GM19023 (cell line): ENCODE data around the gene DCDC2B.
A peak's percentile ranks its signal among the peaks of the same experiment; 100 is the strongest.

Source experiments
- ATAC-seq: cut with Tn5 transposase; IDR thresholded peaks from one replicate; pipeline ENCODE4 v1.9.1; 2021; ENCODE audit warnings: mild to moderate bottlenecking, moderate library complexity; ENCODE audit not compliant: unreplicated experiment

Gene DCDC2B

DNA sequence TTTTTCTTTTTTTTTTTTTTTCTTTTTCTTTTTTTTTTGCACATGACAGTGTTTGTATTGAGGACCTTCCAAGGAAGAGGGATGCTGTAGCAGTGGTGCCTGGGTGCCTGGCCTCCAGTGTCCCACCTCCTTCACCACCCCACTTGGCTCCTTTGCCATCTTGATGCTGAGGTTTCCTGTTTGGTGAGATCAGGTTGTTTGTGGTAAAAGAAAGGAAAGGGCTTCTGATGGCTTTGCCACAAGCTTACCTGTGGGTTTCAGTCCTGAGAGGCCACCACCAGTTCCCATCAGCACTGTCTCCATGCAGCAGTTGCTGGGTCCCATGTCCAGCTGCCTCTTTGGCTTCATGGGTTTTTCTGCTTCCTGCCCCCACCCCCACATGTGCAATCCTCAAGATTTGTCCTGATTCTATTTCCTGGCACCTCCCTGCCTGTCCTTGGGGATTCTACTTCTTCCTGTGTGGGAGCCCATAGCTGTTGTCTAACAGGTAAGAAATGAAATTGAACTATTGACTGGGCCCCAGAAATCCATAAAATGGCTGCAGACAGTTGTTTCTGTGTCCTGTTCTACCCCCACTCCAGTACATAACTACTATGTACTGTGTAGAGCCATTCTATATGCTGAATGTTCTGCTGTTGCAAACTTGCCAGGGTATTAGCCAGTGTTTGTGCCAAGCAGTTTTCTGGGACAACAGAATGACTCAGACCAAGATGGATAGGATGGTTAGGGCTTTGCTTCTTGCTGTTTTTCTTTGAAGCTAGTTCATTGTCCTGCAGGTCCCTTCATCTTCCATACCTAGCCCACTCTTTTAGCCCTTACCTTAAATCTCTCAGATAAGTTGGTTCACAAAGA, 12.7 kb upstream of the DCDC2B start:
- ATAC-seq: no peak

DNA sequence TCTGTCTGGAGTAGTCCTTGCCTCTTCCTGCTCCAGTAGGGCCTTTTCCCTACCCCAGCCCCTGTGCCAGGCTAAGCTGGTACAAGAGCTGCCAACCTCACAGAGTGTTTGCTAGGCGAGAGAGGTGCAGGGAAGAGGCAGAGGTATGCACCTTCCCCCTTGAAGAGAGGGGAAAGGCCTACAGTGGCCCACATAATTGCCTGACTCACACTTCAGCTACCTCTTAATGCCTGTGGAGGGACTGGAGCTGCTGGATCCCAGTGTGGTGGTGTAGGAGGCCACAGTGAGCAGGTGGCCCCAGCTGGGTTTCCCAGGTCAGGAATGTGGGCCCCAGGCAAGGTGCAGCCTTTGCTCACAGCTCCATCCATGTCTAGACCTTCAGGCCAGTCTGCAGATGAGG, 11.8 kb upstream of the DCDC2B start:
- no peak for ATAC-seq

DNA sequence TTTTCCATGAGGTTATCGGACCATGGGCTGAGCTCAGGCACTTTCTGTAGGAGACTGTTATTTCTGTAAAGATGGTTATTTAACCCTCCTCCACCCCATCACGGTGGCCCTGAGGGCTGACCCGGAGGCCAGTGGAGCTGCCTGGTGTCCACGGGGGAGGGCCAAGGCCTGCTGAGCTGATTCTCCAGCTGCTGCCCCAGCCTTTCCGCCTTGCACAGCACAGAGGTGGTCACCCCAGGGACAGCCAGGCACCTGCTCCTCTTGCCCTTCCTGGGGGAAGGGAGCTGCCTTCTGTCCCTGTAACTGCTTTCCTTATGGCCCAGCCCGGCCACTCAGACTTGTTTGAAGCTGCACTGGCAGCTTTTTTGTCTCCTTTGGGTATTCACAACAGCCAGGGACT, 11.1 kb upstream of the DCDC2B start:
- ATAC-seq: no peak

DNA sequence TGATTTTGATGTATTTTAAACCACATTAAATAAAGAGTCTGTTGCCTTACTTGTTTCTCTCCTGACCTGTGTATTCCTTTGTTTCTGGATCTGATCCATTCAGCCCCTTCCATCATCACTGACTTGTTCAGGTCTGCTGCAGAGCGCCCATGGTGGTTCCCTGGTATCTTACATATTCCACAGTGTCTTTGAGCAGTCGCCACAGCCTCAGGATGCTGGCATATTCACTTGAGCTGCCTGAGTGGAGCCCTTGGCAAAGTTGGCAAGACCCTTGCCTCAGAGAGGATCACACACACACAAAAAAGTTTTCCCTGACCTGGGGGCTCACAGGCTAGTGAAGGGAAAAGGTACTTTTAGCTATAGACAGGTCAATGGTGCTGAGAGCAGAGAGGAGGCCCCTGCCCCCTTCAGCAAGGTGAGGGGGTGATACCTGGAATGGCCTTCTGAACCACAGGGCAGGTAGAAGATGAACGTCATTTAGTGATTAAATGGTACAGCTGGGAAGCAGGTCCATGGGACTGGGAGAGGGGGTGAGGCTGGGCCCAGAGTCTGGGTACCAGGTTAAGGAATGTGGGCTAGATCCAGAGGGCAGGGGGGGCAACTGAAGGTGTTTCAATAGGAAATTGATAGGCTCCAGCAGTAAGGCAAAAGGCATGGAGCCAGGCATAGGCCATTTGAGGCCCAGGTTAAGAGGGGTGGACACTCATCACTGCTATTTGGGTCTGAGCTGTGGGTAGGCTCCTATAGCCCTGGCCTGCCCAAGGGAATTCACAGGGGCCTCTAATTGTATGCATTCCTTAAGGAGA, 10.4 kb upstream of the DCDC2B start:
- no peak for ATAC-seq

DNA sequence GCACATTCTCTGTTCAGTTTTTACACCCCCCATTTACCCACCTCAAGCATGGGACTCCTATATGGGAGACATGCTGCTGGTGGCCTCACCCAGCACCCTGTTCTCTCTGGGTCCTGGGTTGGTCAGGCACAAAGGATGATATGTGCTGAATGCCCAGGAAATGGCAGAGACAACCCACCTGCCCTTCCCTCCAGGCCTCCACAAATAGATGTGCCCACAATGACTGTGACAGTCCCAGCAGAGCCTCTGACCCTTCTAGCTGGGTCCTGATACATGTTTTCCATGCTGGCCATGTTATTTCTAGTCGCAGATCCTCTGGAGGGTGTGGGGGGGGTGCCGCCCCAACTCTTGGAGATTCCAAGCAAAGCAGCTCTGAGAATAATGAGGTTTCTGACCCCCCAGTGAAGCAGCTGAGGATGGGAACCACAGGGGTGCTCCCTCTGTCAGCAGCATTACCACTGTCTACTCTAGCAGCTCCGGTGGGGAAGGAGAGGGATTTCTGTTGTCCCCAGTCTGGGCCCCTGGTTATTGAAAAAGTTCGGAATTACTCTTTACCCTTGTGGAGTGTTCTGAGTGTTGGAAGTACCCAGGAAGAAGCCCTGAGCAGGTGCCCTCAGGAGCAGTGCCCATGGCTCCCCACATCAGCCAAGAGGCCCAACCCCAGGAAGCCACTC, 9.7 kb upstream of the DCDC2B start:
- no peak for ATAC-seq

DNA sequence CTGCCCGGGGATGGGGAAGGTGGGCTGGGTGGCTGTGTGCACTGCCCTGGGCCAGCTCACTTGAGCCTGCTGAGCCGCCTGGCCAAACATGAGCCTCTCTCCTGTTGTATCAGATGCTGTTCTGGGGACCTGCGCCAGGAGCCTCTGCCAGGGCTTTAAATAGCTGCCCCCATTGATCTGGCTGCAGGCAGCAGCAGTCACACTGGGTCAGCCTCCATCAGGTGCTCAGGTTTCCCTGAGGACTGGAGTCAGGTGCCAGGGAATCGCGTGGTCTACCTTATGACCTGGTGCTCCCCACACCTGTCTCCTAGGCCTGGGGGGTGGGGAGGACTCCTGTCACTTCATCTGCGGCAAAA, 9.2 kb upstream of the DCDC2B start:
- no peak for ATAC-seq

DNA sequence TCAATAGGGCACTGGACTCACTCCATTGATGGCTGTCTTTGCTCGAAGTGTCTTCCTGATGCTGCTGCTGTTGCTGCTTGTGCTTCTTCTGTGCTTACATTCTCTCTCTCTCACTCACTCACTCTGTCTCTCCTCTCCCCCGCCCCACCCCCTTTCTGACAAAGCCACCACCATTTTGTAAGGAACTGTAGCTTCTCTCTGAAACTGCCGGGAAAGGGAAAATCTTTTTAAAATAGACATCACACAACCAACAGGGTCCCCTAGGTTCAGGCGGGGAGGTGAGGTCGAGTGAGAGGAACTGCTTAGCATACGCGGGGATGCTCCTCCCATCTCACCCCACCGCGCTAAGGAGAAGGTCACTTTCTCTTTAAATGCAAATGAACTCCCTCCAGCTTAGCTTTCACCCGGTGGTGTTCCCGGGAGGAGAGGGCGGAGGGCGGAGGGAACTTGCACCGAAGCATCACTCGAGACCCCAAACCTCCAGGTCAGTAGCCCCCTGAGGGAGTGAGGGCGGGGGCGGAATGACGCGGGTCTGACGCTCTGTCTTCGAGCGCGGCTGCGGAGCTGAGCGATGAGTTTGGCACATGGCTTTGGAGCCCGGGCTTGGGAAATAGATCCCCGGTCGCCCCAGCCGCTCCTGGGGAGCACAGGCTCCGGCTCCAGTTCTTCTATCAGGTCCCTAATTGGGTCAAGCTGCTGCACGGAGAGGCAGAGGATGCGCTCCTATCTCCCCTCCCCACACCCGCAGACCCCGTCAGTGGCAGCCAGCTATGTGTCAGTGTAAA, 8.5 kb upstream of the DCDC2B start, which contains the start of gene CCDC28B:
Gene CCDC28B, plus strand, starts transcription at position 370 of the 785 bp plus-strand sequence. CDS start 1,341 bp downstream, outside the sequence.
- no peak for ATAC-seq

DNA sequence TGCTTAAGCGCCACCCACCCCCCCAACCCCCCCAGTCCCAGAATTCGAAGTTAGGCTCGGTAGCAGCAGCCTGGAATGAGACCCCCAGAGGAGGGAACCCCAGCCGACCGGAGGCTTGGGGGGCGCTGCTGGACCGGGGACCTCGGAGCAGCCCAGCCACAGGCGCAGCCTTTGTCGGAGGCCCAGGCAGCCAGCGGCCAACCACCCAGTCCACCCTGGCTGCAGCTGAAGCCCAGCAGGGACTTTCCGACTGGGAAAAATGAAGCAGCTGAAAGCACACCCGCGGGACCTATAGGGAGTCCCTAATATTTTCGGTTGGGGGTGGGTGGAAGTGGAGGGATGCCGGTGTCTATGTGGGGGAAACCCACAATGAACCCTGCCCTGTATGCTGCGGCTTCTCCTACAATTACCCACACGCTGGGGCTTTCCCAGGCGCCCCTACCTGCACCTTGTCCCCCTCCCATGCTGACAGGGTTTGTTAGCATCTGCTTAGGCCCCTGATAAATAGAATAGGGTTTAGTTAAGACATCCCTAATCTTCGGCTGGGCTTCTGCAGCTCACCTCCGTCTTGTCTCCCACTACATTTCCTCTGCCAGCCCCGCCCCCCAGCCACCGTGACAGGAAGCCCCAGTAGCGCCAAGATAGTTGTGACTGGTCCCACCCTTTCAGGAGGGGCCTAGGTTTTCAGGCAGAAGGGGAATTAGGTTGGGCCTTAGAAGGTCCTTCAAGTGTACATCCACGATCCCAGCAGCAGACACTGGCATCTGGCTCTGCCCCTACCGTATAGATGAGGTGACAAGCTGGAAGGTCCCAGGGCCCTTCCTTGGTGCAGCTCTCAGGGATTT, 7.7 kb upstream of the DCDC2B start:
- ATAC-seq: no peak

DNA sequence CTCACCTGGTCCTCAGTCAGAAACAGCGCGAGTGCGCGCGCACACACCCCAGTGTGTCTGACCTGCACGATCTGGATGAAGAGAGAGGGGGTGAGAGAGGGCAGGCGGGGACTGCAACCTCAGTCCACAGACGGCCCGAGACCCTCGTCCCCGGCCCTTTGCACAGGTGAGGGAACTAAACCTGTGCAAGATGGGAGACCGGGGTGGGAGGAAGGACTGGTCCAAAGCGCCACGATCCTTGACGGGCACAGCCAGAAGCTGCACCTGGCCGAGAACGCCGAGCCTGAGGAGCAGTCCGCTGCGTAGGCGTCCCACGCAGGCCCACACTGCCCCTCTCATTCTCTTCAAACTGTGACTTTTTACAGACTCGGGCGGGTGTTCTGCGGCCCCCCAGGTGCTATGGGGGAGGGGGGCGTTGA, 3.9 kb upstream of the DCDC2B start:
- no peak for ATAC-seq

DNA sequence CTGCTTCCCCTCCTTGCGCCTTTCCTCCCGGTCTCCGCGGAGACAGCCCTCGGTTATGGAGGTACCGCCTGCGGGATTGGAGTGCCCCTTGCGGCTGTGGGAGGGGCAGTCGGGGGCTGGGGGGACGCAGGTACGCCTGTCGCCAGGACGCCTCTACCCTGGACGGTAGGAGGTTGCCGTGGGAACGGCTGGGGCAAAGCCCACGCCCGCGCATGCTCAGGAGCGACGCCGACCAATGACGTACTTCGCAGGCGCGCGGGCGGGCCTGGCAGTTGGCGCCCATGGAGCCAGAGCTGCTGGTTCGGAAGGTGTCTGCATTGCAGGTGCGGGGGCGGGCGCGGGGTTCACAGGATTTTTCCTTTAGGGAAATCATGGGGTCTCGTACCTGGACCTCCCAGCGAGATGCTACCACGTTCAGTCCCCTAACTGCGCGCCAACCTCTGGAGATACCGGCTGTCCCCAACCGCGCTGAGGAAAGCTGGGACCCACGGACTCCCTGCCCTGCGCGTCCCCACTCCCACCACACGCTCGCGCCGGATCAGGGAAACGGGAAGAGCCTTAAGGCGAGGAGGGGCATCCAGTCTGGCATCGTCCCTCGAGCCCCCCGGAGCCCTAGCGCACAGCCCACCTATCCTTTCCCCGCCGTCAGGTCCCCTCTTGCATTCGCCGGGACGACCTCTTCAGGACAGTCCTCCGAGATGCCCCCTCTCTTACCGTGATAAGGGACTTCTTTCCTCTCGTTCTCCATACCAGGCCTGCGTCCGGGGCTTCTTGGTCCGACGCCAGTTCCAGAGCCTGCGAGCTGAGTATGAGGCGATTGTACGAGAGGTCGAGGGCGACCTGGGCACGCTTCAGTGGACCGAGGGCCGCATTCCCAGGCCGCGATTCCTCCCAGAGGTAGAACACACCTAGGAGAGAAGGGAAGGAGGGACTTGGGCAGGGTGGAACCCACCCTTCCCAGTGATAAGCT, 3.2 kb upstream of the DCDC2B start, which contains the start of gene IQCC:
Gene IQCC, plus strand, starts transcription at position 271 of the 970 bp plus-strand sequence. Its CDS starts 11 bp downstream, at position 282.
- ATAC-seq: peak; percentile 37

DNA sequence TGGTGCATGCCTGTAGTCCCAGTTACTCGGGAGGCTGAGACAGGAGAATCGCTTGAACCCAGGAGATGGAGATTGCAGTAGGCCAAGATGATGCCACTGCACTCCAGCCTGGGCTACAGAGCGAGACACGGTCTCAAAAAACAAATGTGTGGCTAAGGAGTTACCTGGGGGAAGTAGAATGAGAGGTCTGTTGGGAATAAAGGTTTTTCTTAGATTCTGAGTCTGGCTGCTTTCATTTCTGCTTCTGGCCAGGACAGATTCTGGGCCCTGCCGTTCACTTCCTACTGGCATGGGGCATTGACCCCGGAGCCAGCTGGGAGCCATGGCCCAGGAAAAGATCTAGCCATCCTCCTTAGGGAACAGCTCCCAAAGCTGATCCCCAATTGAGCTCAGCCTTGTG, 420 bp upstream of the DCDC2B start:
- no peak for ATAC-seq

DNA sequence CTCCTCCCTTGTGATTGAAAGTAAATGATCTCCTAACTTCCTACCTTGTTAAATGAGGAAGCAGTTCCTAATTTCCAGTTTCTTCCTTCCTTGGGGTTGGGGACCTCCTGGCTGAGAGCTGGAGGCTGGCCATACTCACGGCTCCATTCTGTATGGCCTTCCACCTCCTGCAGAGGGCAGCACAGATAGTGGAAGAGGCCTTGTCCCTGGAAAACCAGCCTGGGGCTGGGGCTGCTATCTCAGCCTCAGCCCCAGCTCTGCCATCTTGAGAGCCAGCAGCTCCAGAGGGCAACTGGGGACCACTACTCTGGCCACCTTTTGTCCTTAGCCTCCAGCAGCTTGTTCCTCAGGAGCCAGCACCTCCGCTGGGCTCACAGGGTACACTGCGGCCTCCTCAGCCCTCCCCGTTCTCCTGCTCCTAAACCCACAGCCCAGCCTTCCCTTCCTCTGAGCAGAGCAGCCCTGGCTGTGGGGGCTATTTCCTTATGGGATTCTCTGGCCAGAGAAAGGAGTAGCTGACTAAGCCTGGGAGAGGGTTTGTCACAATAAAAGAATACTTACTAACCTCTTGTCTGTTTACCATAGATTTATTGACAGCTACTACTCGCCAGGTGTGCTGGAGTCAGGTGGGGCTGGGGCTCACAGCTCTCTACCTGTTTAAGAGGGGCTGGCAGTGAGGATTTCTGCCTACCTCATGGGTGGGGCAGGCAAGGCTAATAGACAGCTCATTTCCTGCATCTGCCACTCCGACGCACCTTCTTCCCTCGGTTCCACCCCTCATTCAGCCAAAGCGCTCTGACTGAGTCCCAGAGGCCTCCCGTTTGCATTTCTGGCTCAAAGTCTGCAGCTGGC, 7.0 kb downstream of the DCDC2B start:
- no peak for ATAC-seq

DNA sequence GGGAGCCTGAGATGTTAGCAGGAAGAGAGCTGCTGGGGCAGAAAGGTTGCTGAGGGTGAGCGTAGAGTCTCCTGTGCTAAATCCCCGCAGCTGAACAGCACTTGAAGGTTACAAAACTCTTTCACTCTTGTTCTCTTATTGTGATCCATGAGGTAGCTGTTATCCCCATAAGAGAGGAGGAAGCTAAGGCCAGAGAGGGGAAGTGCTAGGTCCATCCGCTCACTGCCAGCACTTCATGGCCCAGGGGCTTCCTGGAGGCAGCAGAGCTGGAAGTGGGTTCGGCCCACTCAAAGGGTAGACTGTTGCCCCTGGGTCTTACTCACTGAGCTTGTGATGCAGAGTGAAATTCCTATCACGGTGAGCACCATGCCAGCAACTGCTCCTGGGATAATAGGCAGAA, 7.7 kb downstream of the DCDC2B start:
- ATAC-seq: no peak

DNA sequence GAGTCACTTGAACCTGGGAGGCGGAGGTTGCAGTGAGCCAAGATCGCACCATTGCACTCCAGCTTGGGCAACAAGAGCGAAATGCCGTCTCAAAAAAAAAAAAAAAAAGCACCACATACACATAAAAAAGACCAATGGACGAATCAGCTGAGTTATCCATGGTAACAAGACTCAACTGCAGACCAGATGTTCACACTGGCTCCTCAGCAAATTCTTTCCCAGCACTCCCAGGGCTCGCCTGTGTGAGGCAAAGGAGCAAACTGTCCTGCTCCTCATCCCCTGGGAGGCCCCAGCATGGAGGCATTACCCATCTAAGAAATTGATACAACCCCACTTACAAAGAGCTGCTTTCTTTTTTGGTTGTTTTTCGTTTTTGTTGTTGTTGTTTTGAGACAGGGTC, 10.1 kb downstream of the DCDC2B start:
- no peak for ATAC-seq

DNA sequence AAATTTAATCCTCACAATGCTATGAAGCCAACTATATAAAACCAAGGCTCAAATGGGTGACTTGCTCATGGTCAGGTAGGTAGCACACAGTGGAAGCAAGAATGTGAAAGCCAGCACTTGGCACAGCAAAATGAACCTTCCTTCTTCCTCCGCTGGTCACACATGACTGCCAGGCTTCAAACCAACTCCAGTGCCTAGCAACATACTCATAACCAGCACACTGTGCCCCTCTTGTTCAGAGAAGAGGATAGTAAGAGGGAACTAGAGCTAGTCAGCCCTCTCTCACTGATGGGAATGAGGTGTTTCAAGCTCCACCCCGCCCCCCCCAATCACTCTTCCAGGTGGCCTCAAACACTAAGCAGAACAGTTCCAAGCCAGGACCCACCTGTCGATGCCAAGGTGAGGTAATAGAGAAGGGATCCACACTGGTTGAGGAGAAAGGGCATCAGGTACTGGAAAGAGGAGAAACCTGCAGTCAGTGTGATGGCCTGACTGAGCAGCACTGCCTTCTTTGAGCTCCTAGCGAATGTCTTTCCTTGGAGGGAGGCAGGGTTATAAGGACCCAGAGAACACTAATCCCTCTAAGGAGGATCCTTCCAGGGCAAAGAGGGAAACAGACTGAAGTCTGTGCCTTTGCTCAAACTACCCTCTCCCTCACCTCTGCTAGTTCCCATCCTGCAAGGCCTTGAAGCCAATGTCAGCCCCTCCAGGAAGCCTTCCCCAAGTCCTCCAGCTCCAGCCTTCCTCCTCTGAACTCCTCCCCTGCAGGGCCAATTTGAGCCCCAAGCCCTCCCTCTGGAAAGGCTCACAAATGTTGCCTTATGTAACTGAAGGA, 12.1 kb downstream of the DCDC2B start:
- ATAC-seq: no peak

DNA sequence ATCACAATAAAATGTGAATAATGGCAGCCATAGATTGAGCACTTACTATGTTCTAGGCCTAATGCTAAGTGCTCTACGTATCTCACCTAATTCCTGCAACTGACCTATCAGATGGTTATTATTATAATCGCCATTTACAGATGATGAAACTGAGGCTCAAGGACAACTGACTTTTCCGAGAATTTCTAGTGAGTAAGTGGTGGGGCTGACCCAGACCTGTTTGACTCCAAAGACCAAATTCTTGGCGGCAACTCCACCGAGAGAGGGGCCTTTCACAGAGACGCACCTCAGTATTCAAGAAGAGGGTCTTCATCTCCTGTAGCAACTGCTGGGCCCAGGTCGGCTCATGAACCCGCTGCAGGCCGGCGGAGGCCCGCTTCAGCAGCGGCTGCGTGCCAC, 12.7 kb downstream of the DCDC2B start:
- ATAC-seq: no peak
